ENCODE data around the gene HP1BP3.

DNA sequence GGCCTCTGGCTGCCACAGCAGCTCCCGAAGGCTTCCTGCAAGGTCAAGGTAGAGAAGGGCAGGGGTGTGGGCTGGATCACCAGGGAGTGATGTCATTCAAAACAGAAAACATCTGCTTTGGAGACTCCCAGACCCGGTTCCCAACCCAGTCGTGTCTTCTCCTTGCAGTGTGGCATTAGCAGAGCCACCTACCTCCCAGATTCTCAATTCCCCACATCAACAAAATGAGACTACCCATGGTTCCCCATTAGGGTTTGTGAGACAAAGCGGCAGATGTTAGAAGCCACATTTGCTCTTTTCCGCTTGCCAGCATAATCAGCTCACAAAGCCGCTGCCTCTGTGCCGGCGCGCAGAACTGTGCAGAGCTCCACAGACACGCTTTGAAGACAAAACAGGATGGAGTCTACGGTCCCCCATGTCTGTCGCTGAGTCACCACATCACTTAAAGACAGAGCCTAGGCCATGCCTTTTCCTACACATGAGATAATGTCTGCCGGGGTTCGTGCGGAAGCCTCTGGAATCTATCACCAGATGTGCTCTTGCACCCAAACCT is 81.8 kb downstream of the HP1BP3 start:
- no peak for TF ChIP-seq CTCF (conservative IDR thresholded peaks at IDR 0.05)
- no peak for TF ChIP-seq ZFX (IDR thresholded peaks at IDR 0.05)
